ENCODE results near the gene EREG. TPM values are rescaled to one million over a fixed set of nuclear protein-coding genes. Genes with fewer than 3 reads are reported as not detected.

EREG gene
- total RNA-seq, 1 donor from 2014 or later, result 0.30 TPM

DNA sequence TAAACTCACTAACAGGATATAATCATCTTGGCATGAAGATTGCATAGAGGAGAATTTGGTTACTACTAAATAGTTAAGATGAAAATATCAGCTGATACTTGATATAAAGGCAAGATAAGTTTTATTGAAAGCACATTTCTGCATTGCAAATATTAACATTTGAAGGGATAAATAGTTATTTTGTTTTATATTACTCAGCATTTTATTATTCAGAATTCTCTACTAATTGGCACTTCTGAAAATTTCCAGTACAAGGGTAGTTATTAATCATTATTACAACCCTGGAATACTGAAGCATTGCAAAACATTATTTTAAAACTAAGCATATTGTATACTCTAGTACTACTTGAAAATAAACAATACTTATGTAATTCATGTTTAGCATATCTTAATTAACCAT, 47.3 kb downstream of the EREG start:
- TF ChIP-seq, protein P1, sequence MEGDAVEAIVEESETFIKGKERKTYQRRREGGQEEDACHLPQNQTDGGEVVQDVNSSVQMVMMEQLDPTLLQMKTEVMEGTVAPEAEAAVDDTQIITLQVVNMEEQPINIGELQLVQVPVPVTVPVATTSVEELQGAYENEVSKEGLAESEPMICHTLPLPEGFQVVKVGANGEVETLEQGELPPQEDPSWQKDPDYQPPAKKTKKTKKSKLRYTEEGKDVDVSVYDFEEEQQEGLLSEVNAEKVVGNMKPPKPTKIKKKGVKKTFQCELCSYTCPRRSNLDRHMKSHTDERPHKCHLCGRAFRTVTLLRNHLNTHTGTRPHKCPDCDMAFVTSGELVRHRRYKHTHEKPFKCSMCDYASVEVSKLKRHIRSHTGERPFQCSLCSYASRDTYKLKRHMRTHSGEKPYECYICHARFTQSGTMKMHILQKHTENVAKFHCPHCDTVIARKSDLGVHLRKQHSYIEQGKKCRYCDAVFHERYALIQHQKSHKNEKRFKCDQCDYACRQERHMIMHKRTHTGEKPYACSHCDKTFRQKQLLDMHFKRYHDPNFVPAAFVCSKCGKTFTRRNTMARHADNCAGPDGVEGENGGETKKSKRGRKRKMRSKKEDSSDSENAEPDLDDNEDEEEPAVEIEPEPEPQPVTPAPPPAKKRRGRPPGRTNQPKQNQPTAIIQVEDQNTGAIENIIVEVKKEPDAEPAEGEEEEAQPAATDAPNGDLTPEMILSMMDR (IDR thresholded peaks at IDR 0.05; ENCODE audit: insufficient read depth, low read depth, low read length), result no peak
- TF ChIP-seq EZH2 (IDR thresholded peaks at IDR 0.05; ENCODE audit: insufficient read depth, low read length), result no peak
- no peaks in the 10 kb centered on the region for H3K4me1 ChIP-seq (ENCODE audit: insufficient read depth, low read length)

DNA sequence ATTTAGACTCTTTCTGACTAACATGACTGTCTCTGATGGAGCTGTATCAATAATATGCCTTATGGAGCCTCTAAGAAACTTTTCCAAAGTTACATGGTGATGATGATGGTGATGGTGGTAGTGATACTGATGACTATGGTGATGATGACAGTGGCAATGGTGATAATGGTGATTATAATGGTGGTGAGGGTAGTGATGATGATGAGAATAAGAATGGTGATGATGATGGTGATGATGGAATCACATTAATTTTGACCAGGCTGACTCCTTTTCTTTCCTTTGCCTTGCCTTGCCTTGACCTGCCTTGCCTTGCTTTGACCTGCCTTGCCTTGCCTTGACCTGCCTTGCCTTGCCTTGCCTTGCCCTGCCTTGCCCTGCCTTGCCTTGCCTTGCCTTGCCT, 48.3 kb downstream of the EREG start:
- Mint-ChIP-seq H3K36me3 (ENCODE audit: low read depth, unreplicated experiment) (no peaks in the 10 kb centered on the region), H3K27me3 (ENCODE audit: low read depth, unreplicated experiment) (no peaks in the 10 kb centered on the region), H3K27ac (ENCODE audit: unreplicated experiment) (no peak overlapping the region), H3K4me1 (ENCODE audit: low read depth, unreplicated experiment) (peaks cover 22% of the 10 kb centered on the region), H3K9me3 (ENCODE audit: unreplicated experiment) (peaks cover 2% of the 10 kb centered on the region), H3K4me3 (ENCODE audit: unreplicated experiment) (no peak overlapping the region)
- FAIRE-seq, result no peak
- H3K4me1 ChIP-seq (ENCODE audit: insufficient read depth, low read length), result peaks cover 6% of the 10 kb centered on the region
- H4K20me1 ChIP-seq (ENCODE audit: insufficient read depth, low read length), result no peaks in the 10 kb centered on the region
- H3K9ac ChIP-seq (ENCODE audit: low read length), result no peak overlapping the region
- TF ChIP-seq EZH2 (IDR thresholded peaks at IDR 0.05; ENCODE audit: insufficient read depth, low read length), result no peak
- TF ChIP-seq, protein P1 (IDR thresholded peaks at IDR 0.05; ENCODE audit: insufficient read depth, low read depth, low read length), result no peak
- H3K79me2 ChIP-seq (ENCODE audit: insufficient read depth, low read length), result no peaks in the 10 kb centered on the region
- no peaks in the 10 kb centered on the region for H3K9me3 ChIP-seq (ENCODE audit: insufficient read depth, low read depth, low read length)
- no peak overlapping the region for H3K27ac ChIP-seq (ENCODE audit: low read depth, low read length)
- H3K27me3 ChIP-seq (ENCODE audit: insufficient read depth, low read length), result no peaks in the 10 kb centered on the region
- H3K36me3 ChIP-seq (ENCODE audit: insufficient read depth, low read length), result no peaks in the 10 kb centered on the region
- DNase-seq (ENCODE audit: low read depth), result no peak
- no peak overlapping the region for H3K4me3 ChIP-seq (ENCODE audit: insufficient read depth, low read depth, low read length)
- H3K4me2 ChIP-seq (ENCODE audit: low read length), result no peak overlapping the region
- H2AFZ ChIP-seq (ENCODE audit: low read depth, low read length), result no peak overlapping the region

More for the DNA sequence above, 47.3 kb downstream of the EREG start:
- Histone ChIP-seq H3K79me2 (ENCODE audit: insufficient read depth, low read length) (no peaks in the 10 kb centered on the region), H3K4me2 (ENCODE audit: low read length) (no peak overlapping the region), H3K9ac (ENCODE audit: low read length) (no peak overlapping the region), H3K27me3 (ENCODE audit: insufficient read depth, low read length) (no peaks in the 10 kb centered on the region), H4K20me1 (ENCODE audit: insufficient read depth, low read length) (no peaks in the 10 kb centered on the region), H3K4me3 (ENCODE audit: insufficient read depth, low read depth, low read length) (no peak overlapping the region), H2AFZ (ENCODE audit: low read depth, low read length) (no peak overlapping the region), H3K9me3 (ENCODE audit: insufficient read depth, low read depth, low read length) (no peaks in the 10 kb centered on the region), H3K36me3 (ENCODE audit: insufficient read depth, low read length) (no peaks in the 10 kb centered on the region), H3K27ac (ENCODE audit: low read depth, low read length) (no peak overlapping the region)
- Mint-ChIP-seq H3K27ac (ENCODE audit: unreplicated experiment) (no peak overlapping the region), H3K27me3 (ENCODE audit: low read depth, unreplicated experiment) (no peaks in the 10 kb centered on the region), H3K36me3 (ENCODE audit: low read depth, unreplicated experiment) (no peaks in the 10 kb centered on the region), H3K9me3 (ENCODE audit: unreplicated experiment) (peaks cover 2% of the 10 kb centered on the region), H3K4me3 (ENCODE audit: unreplicated experiment) (no peak overlapping the region), H3K4me1 (ENCODE audit: low read depth, unreplicated experiment) (peaks cover 20% of the 10 kb centered on the region)
- FAIRE-seq, result no peak
- DNase-seq (ENCODE audit: low read depth), result no peak

DNA sequence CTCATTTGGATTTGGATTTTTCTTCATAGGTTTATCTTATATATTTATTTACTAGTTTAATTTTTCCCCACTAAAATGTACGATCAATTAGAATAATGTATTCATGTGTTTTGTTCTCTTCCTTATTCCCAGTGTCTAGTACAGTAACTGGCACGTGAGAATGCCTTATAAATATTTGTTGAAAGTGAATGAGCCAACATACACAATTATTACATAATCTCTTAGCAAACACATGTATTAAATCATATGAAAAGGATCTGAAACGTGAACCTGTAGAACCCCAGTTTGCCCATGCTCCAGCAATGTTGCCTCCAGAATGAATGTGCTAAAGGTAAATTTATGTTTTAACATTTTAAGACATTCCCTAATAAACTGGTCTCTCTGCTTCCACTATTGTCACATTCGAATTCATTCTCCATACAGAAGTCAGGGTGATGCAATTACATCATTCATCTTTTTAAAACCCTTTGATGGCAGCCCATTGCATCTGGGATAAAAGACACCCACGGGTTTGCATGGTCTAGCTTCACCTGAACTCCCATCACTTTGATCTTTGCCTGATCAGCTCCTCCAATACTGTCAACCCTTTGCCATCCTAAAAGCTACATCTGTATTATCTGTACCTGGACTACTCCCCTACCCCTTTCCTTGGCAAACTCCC, 49.3 kb downstream of the EREG start:
- H3K4me3 Mint-ChIP-seq (ENCODE audit: unreplicated experiment), result no peak overlapping the region
- no peak overlapping the region for H3K4me3 ChIP-seq (ENCODE audit: insufficient read depth, low read depth, low read length)
- no peaks in the 10 kb centered on the region for H3K9me3 ChIP-seq (ENCODE audit: insufficient read depth, low read depth, low read length)
- H3K27me3 Mint-ChIP-seq (ENCODE audit: low read depth, unreplicated experiment), result no peaks in the 10 kb centered on the region
- H3K27ac Mint-ChIP-seq (ENCODE audit: unreplicated experiment), result no peak overlapping the region
- peaks cover 2% of the 10 kb centered on the region for H3K9me3 Mint-ChIP-seq (ENCODE audit: unreplicated experiment)
- no peak for DNase-seq (ENCODE audit: low read depth)
- H3K4me2 ChIP-seq (ENCODE audit: low read length), result no peak overlapping the region
- no peak for FAIRE-seq
- TF ChIP-seq EZH2 (IDR thresholded peaks at IDR 0.05; ENCODE audit: insufficient read depth, low read length), result no peak
- TF ChIP-seq, protein P1 (IDR thresholded peaks at IDR 0.05; ENCODE audit: insufficient read depth, low read depth, low read length), result no peak
- H3K36me3 ChIP-seq (ENCODE audit: insufficient read depth, low read length), result no peaks in the 10 kb centered on the region
- peaks cover 19% of the 10 kb centered on the region for H3K4me1 Mint-ChIP-seq (ENCODE audit: low read depth, unreplicated experiment)
- no peak overlapping the region for H3K27ac ChIP-seq (ENCODE audit: low read depth, low read length)
- peaks cover 11% of the 10 kb centered on the region for H3K4me1 ChIP-seq (ENCODE audit: insufficient read depth, low read length)
- no peak overlapping the region for H3K9ac ChIP-seq (ENCODE audit: low read length)
- no peaks in the 10 kb centered on the region for H4K20me1 ChIP-seq (ENCODE audit: insufficient read depth, low read length)
- H3K27me3 ChIP-seq (ENCODE audit: insufficient read depth, low read length), result no peaks in the 10 kb centered on the region
- no peaks in the 10 kb centered on the region for H3K79me2 ChIP-seq (ENCODE audit: insufficient read depth, low read length)
- no peak overlapping the region for H2AFZ ChIP-seq (ENCODE audit: low read depth, low read length)
- H3K36me3 Mint-ChIP-seq (ENCODE audit: low read depth, unreplicated experiment), result no peaks in the 10 kb centered on the region

Data from astrocyte (in vitro differentiated cells and primary cell).